Activated naive CD8-positive, alpha-beta T cell treated with anti-CD3 and anti-CD28 coated beads, Interleukin-2, amount 50 U/mL, for 16 hours (primary cell): ENCODE measurements around the gene SMIM41.

Experiments used
- DNase-seq: peaks from one replicate; pipeline ENCODE4 v3.0.0-alpha.2; 2020; ENCODE audit warnings: low read depth, low spot score

The SMIM41 gene

DNA sequence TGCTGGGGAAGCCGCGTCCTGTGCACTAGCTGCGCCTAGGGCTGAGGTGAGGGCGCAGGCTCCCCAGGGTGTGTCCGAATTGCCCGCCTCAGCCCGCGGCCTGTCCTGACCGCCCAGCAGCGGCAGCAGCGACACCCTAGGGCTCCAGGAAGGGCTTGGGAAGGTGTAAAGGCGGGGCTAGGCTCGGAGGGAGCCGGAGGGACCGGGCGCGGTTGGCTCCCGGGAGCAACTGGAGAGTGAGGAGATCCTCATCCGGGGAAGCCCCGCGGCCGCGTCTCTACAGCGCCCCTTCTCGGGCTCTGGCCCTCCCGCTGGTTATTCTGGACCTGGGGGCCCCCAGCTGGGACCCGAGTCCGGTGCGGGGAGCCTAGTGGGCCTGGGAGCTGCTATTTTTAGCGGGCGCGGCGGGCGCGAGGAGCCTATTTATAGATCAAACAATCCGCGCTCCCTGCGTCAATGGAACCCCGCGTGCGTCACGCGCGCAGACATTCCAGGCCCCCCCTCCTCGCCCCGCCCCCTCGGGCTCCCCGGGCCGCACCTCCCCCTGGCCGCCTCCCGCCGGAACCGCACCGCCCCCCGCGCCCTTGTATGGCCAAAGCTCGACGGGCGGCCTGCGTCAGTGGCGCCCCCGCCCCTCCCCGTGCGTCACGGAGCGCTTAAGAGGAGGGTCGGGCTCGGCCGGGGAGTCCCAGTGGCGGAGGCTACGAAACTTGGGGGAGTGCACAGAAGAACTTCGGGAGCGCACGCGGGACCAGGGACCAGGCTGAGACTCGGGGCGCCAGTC lies 28.6 kb upstream of the SMIM41 start, which contains the start of gene NR4A1:
Gene NR4A1 (plus strand): TSS at position 685 of the 784 bp plus-strand sequence. CDS start 2,887 bp downstream, outside the sequence.
- peak; percentile 99 for DNase-seq

DNA sequence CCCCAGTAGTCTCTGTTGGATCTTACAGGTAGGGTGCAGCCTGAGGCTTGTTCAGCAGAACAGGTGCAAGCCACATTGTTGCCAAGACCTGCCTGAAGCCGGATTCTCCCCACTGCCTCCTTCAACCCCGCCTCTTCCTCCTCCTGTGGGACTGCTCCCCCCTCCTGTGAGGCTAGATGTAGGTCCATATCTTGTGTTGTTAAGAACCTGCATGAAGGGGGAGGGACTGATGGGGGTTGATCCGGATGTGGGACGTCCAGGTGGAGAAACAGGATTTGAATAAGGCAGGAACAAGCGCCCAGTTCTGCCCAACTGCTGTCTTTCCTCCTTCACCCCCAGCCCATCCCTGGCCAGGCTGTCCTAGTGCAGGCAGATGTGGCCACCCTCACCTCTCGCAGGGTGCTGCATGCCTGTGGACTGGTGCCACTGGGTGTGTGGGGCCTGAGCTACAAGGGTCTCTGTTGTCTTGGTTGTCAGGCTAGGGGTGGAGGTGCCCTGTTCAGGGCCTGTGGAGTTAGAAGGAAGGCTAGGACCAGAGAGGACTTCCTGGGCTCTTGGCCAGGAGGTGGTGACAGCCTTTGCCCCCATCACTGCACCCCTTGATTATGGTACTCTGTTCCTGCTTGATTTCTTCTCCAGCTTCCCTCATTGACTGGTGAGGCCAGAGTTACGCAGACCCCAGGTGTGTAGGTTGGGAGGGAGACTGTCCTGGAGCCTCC lies 26.9 kb upstream of the SMIM41 start:
- no peak for DNase-seq

DNA sequence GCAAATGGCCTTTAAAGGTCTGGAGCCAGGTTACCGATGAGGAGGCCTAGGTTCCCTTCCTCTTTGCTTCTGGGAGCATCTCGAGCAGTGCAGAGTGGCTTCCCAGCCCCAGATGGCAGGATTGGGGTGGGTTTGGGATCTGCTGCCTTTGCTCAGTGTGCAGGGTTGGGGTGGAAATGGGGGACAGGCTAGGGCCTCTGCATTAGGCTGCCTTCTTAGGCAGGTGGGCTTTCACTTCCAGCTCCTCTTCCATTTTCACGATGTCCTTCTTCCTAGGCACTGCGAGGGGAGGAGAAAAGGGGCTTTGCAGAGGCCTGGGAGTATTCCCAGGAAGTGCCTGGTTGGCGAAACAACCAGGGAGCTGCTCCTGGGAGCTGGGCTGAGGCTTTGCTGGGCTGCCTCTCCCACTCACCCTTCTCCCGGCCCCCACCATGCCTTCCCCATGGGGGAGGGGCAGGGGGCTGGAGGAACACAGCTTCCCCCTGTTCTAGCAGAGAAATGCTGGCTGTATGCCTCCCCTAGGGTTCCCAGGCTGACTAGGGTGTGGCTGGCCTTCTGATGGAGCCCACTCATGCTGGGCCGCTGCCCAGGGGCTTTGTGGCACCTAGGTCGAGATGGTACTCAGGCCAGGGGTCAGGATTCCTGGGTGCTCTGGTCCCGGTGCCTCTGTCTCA lies 25.8 kb upstream of the SMIM41 start:
- DNase-seq: no peak

- no peak for DNase-seq
Measured at GRCh38 chr12:52054231-52054832, 25.2 kb upstream of the SMIM41 start.

GRCh38 chr12:52054833-52055730 lies 24.4 kb upstream of the SMIM41 start:
- no peak for DNase-seq

- DNase-seq: no peak
Measured at GRCh38 chr12:52055731-52056711, 23.5 kb upstream of the SMIM41 start.

DNA sequence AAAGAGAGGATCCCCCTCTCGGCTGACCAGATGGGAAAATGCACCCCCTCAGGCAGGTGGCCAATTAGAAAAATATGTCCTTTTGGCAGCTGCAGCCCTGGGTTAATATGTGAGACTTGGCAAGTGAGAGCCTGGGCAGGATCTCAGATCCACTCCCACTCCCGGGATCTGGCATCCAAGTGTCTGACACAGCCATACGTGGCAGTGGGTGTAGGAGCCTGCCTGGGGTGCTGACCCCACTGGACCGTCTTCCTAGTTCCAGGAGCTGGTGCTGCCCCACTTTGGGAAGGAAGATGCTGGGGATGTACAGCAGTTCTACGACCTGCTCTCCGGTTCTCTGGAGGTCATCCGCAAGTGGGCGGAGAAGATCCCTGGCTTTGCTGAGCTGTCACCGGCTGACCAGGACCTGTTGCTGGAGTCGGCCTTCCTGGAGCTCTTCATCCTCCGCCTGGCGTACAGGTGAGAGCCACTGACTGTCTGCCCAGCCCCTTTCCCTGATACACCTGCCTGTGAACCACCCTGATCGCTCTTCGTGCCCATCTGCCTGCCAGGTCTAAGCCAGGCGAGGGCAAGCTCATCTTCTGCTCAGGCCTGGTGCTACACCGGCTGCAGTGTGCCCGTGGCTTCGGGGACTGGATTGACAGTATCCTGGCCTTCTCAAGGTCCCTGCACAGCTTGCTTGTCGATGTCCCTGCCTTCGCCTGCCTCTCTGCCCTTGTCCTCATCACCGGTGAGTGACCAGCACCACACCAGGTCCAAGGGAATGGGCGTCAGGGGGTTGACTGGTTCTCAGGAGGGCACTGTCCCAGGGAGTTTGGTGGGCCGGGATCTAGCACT lies 22.5 kb upstream of the SMIM41 start:
- no peak for DNase-seq

GRCh38 chr12:52057638-52058576 lies 21.6 kb upstream of the SMIM41 start:
- DNase-seq: no peak

- no peak for DNase-seq
Measured at GRCh38 chr12:52058631-52059361, 20.7 kb upstream of the SMIM41 start.

DNA sequence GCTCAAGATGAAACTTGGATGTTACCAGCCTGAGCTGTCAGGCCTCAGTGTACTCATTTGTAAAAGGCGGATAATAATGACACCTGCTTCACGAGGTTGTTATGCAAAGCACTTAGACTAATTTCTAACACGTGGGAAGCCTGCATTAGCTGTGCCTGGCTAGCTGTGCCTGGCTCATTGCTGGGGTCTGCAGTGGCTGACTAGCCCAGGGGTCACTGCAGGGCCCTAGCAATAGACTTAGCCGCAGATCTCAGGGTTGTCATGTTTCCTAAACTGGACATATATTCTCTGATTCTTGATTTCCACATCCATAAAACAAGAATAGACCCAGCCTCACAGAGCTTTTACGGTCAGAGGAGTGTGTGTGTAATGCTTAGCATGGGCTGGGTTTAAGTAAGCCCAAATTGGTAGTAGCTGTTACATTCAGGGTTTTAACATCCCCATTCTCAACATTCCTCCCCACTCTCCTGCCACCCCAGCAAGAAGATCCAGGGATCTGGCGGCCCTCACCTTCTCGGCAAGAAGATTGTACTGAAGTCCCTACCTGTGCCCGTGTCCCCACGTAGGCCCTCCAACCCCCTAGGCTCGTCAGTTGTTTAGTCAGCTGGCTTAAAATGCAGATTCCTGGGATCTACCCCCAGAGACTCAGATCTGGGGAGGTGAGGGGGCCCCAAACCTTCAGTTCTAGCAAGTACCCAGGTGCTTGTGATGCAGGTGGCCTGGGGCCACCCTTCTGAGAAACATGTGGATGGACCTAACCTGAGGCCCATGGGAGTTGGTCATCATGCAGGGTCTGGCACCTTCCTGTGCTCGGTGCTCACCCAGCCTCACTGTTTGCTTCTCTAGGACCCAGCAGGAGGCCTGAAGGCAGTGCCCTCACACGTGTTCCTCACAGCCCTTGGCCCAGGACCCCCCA lies 19.7 kb upstream of the SMIM41 start:
- DNase-seq: no peak

DNA sequence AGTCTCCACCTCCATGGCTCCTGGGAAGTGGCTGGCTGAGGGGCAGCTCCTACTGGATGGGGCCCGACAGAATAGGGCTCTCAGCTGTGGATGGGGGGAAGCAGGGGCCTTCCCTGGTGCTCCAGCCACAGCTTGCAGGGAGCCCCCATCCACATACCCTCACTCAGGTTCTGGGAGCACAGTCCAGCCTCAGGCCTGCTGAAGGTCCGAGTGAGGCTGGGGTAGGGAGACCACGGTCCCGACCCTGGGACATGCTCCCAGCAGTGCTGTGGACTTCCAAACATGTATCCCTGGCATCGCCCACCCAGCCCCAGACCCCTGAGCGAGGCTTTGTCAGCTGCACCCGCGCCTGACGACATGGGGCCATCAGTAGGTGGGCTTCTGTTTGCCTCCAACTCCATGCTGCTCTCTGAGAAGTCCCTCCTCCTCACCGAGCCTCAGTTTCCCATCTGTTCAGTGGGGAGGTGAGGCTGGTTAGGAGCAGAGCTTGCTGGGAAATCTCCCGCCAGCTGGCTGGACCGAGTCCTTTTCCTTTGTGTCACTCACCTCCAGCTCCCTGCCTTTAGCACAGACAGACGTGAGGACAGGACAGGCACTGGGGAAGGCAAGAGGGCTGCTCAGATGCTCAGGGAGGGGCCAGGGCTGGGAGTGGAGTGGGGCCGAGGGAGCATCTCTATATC lies 18.9 kb upstream of the SMIM41 start:
- no peak for DNase-seq

- no peak for DNase-seq
Measured at GRCh38 chr12:52061470-52062166, 17.9 kb upstream of the SMIM41 start.

GRCh38 chr12:52062167-52063081 lies 17.1 kb upstream of the SMIM41 start:
- no peak for DNase-seq
